ENCODE results near the gene PTPN21.

DNA sequence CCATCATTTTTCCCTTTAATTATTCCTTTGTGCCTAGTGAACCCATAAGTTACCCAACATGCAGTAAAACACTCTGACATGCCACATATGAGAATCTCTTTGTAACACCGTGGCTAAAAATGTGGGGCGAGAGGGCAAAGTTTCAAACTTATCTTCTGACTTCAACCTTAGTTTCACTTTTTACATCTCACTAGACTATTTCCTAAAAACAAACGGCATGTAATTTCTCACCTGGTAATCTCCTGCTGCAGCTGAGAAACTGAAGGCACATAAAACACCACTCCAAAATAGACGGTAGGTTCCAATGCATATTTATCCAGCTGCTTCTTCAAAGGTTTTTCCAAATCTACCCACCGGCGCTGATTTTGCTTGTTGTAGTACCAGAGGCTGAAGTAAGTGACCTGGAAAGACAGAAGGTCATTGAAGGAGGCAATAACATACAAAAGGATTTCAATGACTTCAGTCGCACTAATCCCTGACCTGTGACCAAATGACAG, 37.9 kb downstream of the PTPN21 start:
- no peak for TF ChIP-seq CTCF (IDR thresholded peaks at IDR 0.05)
- no peak for TF ChIP-seq EZH2 (IDR thresholded peaks at IDR 0.05)

Measured in neural progenitor cell (in vitro differentiated cells).